Esophagus muscularis mucosa (tissue), 4 donors: ENCODE data around the gene BRF1. TPM values are rescaled to one million over a fixed set of nuclear protein-coding genes. Genes with fewer than 3 reads are reported as not detected.

ENCODE experiments used
- DNase-seq: peaks from one replicate; pipeline ENCODE4 v3.0.0-alpha.2; 2017; ENCODE audit errors: extremely low spot score
- H3K27ac ChIP-seq, 4 donors: fragments of 200-600 bp; sonication (generic); replicated peaks in 1 of 4; 1 replicate in 3 of 4; 2 replicates in 1 of 4; pipeline ENCODE4 v1.5.1; 2016 to 2019; ENCODE audit warnings: mild to moderate bottlenecking in 1 of 4
- H3K27me3 ChIP-seq, 4 donors: fragments of 200-600 bp; sonication (generic); one replicate each; pipeline versions ENCODE4 v1.5.1 to v1.6.0; 2016 to 2019
- H3K36me3 ChIP-seq, 4 donors: fragments of 200-600 bp; sonication (generic); one replicate each; pipeline ENCODE4 v1.5.1; 2016 to 2019
- H3K4me1 ChIP-seq, 4 donors: fragments of 200-600 bp; sonication (generic); one replicate each; pipeline ENCODE4 v1.5.1; 2016 to 2019
- H3K4me3 ChIP-seq, 4 donors: fragments of 200-600 bp; sonication (generic); 1 replicate in 2 of 4; 2 replicates in 2 of 4; pipeline ENCODE4 v1.5.1; 2016 to 2019; ENCODE audit warnings: mild to moderate bottlenecking in 4 of 4, moderate library complexity in 1 of 4
- H3K9me3 ChIP-seq, 4 donors: fragments of 200-600 bp; sonication (generic); 1 replicate in 3 of 4; 2 replicates in 1 of 4; pipeline ENCODE4 v1.5.1; 2016 to 2019
- CTCF ChIP-seq, 3 experiments: fragments of 200-600 bp in 2 of 3; fragments of 450-650 bp in 1 of 3; sonication (generic) in 2 of 3; IDR thresholded peaks; one replicate each; pipeline ENCODE4 v1.5.1; 2017 to 2019; ENCODE audit warnings: antibody characterized with exemption in 3 of 3, mild to moderate bottlenecking in 2 of 3, moderate library complexity in 1 of 3
- EP300 ChIP-seq: sonication (generic); formaldehyde crosslinking; IDR thresholded peaks from one replicate; pipeline ENCODE4 v1.6.1; 2017; ENCODE audit warnings: antibody characterized with exemption
- POLR2A ChIP-seq: fragments of 450-650 bp; IDR thresholded peaks from one replicate; pipeline ENCODE4 v1.6.1; 2017; ENCODE audit warnings: antibody characterized with exemption, moderate library complexity, mild to moderate bottlenecking, low read depth
- POLR2AphosphoS5 ChIP-seq, 2 donors: sonication (generic); formaldehyde crosslinking; IDR thresholded peaks; one replicate each; pipeline ENCODE4 v1.6.1; 2017; ENCODE audit warnings: antibody characterized with exemption in 2 of 2
- WGBS: methylation state at CpG from one replicate; pipeline ENCODE4 v1.1.5; 2018; 5-methylcytosine and 5-hydroxymethylcytosine counted together
- intact Hi-C: fragments of 100-400 bp; cut with DNase I; formaldehyde crosslinking; loops from one replicate; pipeline ENCODE4 v1.15.1; 2023
- total RNA-seq, 4 donors: library from RNA; depleted of rRNA; stranded (reverse); fragments of >200 nt; gene quantifications; one replicate each; pipeline versions ENCODE4 v1.1.0 to v1.2.1, GENCODE V29; 2016

The BRF1 gene
- total RNA-seq, 4 donors from 2014 or later = 23.0 to 47.3 (median 41.4) TPM

DNA sequence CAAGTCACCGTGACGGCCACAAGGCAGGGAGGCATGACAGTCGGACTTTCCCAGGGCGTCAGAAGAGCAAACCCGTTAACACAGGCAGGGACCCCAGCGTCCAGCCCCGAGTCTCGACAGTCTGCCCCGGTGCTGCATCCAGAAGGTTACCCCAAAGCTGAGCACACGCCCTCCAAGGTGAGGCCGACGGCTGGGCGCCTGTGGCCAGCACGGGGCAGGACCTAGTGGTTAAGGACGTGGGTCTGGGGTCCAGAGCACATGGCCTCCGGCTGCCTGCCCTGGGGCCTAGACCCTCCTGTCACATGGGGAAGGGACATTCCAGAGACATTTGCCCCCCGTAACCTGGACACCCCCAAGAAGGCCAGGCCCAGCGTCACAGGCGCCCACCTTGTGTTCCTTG, 82.2 kb downstream of the BRF1 start:
- Histone ChIP-seq H3K4me1 (peaks cover 7 to 21% (median 13%) of the 10 kb centered on the region in 4 donors), H3K27me3 (no peaks in the 10 kb centered on the region), H3K36me3 (peaks cover 41 to 84% (median 79%) of the 10 kb centered on the region in 4 donors), H3K9me3 (no peaks in the 10 kb centered on the region), H3K27ac (no peak overlapping the region), H3K4me3 (no peak overlapping the region)
- 84% methylated on average over 10 of the region's 19 CpGs for WGBS
- intact Hi-C loops = no loop called here
- no peak for DNase-seq
- TF ChIP-seq POLR2A = no peak
- TF ChIP-seq CTCF (IDR thresholded peaks at IDR 0.05) = no peak
- no peak for TF ChIP-seq EP300
- TF ChIP-seq POLR2AphosphoS5 (IDR thresholded peaks at IDR 0.05) = no peak

DNA sequence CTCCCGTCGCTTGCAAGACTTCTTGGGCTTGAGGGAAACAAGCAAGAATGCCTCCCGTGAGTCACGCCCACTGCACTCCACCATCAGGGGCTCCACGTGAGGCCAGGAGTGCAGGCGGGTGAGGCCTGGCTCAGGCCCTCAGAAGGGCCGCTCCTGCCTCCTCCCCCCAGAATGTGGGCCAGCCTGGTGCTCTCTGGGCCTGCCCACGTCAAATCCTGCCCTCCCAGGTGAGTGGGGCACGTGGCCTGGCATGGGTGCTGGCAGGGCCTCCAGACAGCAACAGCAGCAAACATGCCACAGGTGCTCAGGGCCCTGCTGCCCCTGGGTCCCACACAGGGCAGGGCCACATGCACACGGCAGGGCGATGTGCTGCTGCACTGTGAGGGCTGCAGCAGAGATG, 83.0 kb downstream of the BRF1 start:
- WGBS = 90% methylated on average over 4 of the region's 11 CpGs
- Histone ChIP-seq H3K27me3 (no peaks in the 10 kb centered on the region), H3K9me3 (no peaks in the 10 kb centered on the region), H3K36me3 (peaks cover 41 to 83% (median 79%) of the 10 kb centered on the region in 4 donors), H3K4me1 (peaks cover 7 to 21% (median 14%) of the 10 kb centered on the region in 4 donors), H3K4me3 (no peak overlapping the region), H3K27ac (no peak overlapping the region)
- TF ChIP-seq CTCF (IDR thresholded peaks at IDR 0.05) = no peak
- TF ChIP-seq POLR2A = no peak
- TF ChIP-seq EP300 = no peak
- no peak for TF ChIP-seq POLR2AphosphoS5 (IDR thresholded peaks at IDR 0.05)
- intact Hi-C loops = no loop called here
- no peak for DNase-seq

DNA sequence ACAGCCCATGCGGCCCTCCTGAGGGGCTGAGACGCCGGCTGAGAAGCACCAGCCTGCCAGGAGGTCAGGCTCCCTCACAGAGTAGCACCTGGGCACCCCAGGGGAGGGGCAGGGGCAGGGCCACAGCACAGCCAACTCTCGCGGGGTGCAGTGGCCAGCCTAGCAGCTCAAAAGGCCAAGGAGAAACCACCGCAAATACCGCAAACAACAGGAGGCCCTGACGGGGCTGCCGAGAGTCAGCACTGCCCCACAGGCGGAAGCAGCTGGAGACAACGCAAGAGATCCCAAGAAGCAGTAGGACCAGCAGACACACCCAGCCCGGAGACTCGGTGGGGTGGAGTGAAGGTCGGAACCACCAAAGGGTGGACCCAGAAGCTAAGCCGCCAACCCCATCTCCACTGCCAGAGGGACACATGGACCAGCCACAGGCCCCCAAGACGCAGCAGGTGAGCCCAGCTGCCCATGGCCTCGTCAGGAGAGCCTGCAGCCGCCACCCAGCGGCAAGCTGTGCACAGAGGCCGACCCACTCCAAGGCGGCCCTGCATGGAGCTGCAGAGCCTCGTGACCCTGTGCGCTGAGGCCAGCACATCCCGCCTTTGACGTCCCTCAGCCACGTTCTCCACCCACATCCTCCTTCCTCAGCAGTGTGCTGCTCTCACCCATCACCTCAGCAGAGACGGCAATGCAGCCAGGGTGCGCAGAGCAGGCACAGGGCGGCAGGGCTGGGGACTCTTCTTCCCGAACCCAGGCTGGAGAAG, 84.1 kb downstream of the BRF1 start:
- H3K27me3 ChIP-seq = no peaks in the 10 kb centered on the region
- H3K4me3 ChIP-seq = no peak overlapping the region
- DNase-seq = no peak
- intact Hi-C loops = no loop called here
- WGBS = 94% methylated on average over 25 of the region's 30 CpGs
- H3K36me3 ChIP-seq = peaks cover 40 to 88% (median 87%) of the 10 kb centered on the region in 4 donors
- TF ChIP-seq EP300 = no peak
- TF ChIP-seq CTCF (IDR thresholded peaks at IDR 0.05) = no peak
- H3K4me1 ChIP-seq = peaks cover 7 to 21% (median 14%) of the 10 kb centered on the region in 4 donors
- H3K9me3 ChIP-seq = no peaks in the 10 kb centered on the region
- H3K27ac ChIP-seq = no peak overlapping the region

- no peak for DNase-seq
- no peaks in the 10 kb centered on the region for H3K9me3 ChIP-seq
- H3K27ac ChIP-seq = no peak overlapping the region
- no peak overlapping the region for H3K4me3 ChIP-seq
- H3K27me3 ChIP-seq = no peaks in the 10 kb centered on the region
- peaks cover 42 to 88% (median 87%) of the 10 kb centered on the region in 4 donors for H3K36me3 ChIP-seq
- intact Hi-C loops = no loop called here
- TF ChIP-seq EP300 (no peak), POLR2AphosphoS5 (IDR thresholded peaks at IDR 0.05) (no peak)
- H3K4me1 ChIP-seq = peaks cover 3 to 11% (median 6%) of the 10 kb centered on the region in 4 donors
- WGBS = 82% methylated on average over 3 of the region's 3 CpGs
Measured at GRCh38 chr14:105215602-105216001, 85.2 kb downstream of the BRF1 start.

DNA sequence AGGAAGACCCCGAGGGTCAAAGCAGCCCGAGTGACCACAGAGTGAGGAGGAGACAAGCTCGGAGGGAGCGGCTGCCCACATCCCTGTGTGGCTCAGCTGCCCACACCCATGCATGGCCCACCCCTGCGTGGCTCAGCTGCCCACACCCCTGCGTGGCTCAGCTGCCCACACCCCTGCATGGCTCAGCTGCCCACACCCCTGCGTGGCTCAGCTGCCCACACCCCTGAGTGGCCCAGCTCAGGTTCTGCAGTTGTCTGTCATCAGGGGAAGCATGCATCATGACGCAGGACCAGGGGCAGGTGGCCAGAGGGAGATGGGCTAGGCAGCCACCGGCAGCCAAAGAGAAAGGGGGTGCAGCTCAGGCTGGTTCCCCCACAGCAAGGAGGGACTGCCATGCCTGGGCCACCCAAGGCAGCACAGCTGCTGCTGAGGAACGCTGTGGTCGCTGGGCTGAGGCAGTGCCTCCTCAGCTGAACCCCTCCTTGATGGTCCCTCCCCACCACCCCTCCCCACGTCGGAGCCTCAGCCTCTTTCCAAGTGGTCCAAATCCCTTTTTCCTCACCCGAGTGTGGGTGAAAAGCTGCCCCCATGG, 86.4 kb downstream of the BRF1 start:
- intact Hi-C loops = no loop called here
- Histone ChIP-seq H3K36me3 (peaks cover 43 to 88% (median 88%) of the 10 kb centered on the region in 4 donors), H3K27ac (no peak overlapping the region), H3K27me3 (no peaks in the 10 kb centered on the region), H3K9me3 (no peaks in the 10 kb centered on the region), H3K4me1 (peaks cover 0 to 7% (median 2%) of the 10 kb centered on the region in 4 donors), H3K4me3 (no peak overlapping the region)
- no peak for DNase-seq
- no peak for TF ChIP-seq CTCF (IDR thresholded peaks at IDR 0.05)
- no peak for TF ChIP-seq EP300
- TF ChIP-seq POLR2AphosphoS5 (IDR thresholded peaks at IDR 0.05) = no peak
- WGBS = 93% methylated on average over 9 of the region's 14 CpGs
